Right renal cortex interstitium (tissue), 3 donors: ENCODE measurements around the gene KHDC3L. TPM values are rescaled to one million over a fixed set of nuclear protein-coding genes. Genes with fewer than 3 reads are reported as not detected.

Experiments
- DNase-seq, 3 donors: peaks; one replicate each; pipeline ENCODE4 v3.0.0-alpha.2; 2013; ENCODE audit warnings: low read depth in 3 of 3, low spot score in 2 of 3
- polyA plus RNA-seq, 3 donors: library from polyadenylated mRNA; unstranded; fragments of 120-200 nt; gene quantifications; one replicate each; pipeline ENCODE4 v1.2.1, GENCODE V29; 2013; ENCODE audit not compliant: insufficient read length in 3 of 3

Gene KHDC3L
- polyA plus RNA-seq, result under 1 TPM in 1 of 3 donors, not detected in 2; 0.12 TPM

- no peak for DNase-seq
These were observed at the start of gene KHDC3L for GRCh38 chr6:73362358-73362757. Gene KHDC3L, plus strand, starts transcription at chr6:73362658. Its CDS starts 72 bp downstream, at chr6:73362730.

- DNase-seq, result no peak
These were observed 47.6 kb upstream of the KHDC3L start for GRCh38 chr6:73314577-73315492.

DNA sequence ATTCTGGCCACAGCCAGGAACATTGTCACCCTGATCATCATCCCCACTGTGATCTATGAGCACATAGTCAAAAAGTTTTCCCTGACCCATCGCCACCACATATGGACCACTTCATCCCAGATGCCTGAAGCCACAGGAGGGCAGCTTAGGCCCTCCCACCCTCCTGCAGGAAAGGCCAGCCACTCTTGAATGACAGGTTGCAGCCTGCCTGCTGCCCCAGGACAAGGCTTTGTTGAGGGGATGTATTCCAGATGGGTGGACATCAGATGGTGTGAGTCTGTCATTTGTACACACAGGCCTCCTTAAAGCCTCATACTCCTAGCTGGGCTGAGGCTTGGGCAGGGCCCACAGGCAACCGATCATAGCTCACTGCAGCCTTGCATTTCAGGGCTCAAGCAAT, 39.1 kb upstream of the KHDC3L start:
- DNase-seq, result no peak

DNA sequence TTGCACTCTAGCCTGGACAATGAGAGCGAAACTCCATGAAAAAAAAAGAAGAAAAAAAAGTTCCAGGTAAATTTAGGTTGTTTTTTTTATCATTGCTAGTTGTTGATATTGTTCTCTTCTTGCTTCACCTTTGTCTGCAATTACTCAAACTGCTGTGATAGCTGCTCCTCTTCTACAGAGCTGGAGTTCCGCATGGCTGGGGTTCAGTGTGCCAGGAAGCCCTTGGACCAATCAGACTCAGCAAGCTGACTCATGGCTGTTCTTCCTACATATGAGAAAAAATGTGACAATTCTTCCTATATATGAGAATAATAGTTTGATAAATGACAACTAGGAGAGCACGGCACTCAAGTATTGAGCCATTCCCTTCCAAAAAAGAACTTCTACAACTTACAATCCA, 36.8 kb upstream of the KHDC3L start:
- DNase-seq, result no peak

DNA sequence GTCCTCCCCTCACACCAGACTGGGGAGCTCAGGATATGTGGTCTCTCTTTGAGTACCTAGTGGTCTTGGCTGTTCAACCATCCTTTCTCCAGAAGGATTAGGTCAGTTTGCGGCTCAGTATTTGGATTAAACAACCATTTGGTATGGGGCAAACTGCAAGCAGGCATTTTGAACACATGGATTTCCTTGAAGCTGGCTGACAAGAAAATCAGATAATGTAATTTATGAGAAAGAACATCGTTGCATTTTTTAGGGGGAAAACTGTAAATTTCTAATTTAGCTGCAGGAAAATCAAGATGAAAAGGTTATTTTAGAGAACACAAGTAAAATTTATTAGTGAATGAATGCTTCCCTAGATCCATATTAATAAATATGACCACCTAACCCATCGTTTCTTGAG, 33.7 kb upstream of the KHDC3L start:
- no peak for DNase-seq

GRCh38 chr6:73329201-73329600, 33.3 kb upstream of the KHDC3L start:
- DNase-seq, result no peak

GRCh38 chr6:73339340-73339739, 23.1 kb upstream of the KHDC3L start:
- DNase-seq, result no peak

DNA sequence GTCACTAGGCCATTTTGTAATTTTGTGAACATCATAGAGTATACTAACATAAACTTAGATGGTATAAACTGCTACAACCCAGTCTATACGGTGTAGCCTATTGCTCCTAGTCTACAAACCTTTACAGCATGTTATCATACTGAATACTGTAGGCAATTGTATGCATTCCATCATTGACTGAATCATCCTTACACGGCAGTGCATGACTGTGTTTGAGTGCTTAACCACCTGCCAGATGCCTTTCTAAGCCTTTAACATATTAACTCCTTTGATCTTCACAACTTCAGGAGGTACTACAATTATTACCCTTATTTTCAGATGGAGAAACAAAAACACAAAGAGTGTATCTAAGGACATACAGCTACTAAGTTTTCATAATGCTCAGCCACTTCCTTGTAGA, 22.4 kb upstream of the KHDC3L start:
- no peak for DNase-seq

- DNase-seq, result no peak
These were observed 21.1 kb upstream of the KHDC3L start for GRCh38 chr6:73341335-73341734.

DNA sequence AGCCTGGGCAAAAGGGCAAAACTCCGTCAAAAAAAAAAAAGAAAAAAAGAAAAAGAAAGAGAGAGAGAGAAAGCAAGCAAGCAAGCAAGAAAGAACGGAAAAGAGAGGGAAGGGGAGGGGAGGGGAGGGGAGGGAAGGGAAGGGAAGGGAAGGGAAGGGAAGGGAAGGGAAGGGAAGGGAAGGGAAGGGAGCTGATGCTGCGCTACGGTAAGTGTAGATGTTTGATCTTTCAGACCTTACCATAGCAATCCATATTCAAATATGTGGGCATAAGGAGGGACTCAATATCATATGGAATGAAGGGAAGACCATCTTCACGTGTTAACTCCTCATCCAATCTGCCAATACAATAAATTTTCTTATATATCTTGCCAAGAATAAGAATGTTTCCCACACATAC, 20.3 kb upstream of the KHDC3L start:
- DNase-seq, result no peak

- DNase-seq, result no peak
These were observed 19.3 kb upstream of the KHDC3L start for GRCh38 chr6:73343164-73343563.

GRCh38 chr6:73348550-73349204, 13.8 kb upstream of the KHDC3L start:
- no peak for DNase-seq

DNA sequence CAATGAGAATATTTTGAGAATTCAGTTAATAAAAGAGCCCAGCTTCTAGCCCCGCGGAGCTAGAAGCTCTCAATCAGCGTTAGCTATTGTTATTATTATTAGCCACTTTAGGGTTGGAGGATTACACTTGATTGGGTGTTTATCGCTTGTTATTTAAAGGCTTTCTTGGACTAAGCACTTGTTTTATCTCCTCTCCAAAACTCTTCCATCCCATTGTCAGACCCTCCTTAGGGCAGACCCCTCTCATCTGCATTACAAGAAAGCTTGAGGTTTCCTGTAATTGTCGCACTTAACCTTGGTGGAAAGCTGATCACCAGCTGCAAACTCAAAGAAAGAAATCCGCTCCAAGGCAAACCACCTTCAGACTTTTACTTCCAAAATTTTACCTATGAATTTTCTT, 13.1 kb upstream of the KHDC3L start:
- no peak for DNase-seq

GRCh38 chr6:73353636-73354593, 8.5 kb upstream of the KHDC3L start, which contains the start of gene DPPA5:
Gene DPPA5, minus strand, starts transcription at chr6:73354276. Its CDS starts 51 bp downstream, at chr6:73354225.
- no peak for DNase-seq

DNA sequence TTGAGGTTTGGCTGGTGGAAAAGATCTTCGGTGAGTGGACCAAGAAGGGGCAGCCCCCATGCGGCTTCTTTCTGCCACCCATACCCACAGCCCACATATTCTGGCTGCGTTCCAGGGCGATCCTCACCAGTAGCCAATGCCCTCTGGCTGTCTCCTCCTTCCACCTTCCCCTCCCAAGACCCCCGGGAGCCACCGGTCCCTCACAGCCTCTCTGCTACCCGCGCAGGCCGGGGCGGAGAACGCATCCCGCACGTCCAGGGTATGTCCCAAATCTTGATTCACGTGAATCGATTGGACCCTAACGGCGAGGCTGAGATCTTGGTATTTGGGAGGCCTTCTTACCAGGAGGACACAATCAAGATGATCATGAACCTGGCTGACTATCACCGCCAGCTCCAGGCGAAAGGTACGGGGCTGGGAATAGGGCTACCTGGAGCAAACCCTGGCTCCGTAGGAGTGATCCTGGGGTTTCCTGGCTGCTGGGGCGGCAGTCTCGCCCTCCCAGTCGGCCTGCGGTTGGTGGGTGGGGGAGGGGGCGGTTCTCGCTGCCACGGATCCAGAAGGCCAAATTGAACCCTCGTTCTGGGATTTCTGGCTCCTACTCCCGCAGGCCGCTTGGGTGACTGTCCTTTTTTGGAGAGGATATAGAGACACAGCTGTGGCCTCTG, 545 bp downstream of the KHDC3L start:
- DNase-seq, result no peak

DNA sequence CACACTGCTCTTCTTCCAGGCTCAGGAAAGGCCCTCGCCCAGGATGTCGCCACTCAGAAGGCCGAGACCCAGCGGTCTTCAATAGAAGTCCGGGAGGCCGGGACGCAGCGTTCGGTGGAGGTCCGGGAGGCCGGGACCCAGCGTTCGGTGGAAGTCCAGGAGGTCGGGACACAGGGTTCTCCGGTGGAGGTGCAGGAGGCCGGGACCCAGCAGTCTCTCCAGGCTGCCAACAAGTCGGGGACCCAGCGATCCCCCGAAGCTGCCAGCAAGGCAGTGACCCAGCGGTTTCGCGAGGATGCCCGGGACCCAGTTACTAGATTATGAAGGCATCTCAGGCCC, 1.0 kb downstream of the KHDC3L start:
- no peak for DNase-seq

GRCh38 chr6:73364121-73364520, 1.7 kb downstream of the KHDC3L start:
- DNase-seq, result no peak

- no peak for DNase-seq
These were observed 2.1 kb downstream of the KHDC3L start for GRCh38 chr6:73364549-73364948.

- no peak for DNase-seq
These were observed 5.4 kb downstream of the KHDC3L start for GRCh38 chr6:73367761-73368355.

GRCh38 chr6:73368675-73369074, 6.2 kb downstream of the KHDC3L start:
- DNase-seq, result no peak
